GM20000 (cell line): ENCODE data around the gene MOB2.

Experiments
- DNase-seq: peaks from one replicate; pipeline ENCODE4 v3.0.0; 2012; ENCODE audit warnings: low spot score
- CTCF ChIP-seq: IDR thresholded peaks from 2 replicates; pipeline ENCODE4 v1.5.1; 2012; ENCODE audit warnings: mild to moderate bottlenecking, control low read depth; ENCODE audit errors: extremely low read depth, missing control alignments

Gene MOB2

DNA sequence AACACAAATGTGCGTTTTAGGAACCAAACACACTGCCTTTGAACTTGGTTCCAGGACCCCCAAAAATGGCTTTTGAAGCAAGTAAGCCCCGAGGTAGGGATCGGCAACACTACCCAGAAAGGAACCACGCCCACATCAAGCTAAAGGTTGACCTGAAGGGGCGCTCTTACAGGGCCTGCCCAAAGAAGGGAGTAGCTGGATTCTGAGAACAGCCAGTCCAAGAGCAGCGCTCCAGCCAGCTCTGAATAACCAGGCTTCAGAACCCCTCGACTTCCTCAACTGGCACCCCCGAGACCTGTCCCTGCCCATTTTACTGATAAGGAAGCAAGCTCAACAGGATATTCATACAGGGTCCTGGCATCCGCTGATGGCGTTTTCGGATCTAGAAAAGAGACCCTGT lies 18.9 kb upstream of the MOB2 start:
- TF ChIP-seq CTCF, result no peak
- DNase-seq, result no peak

GRCh38 chr11:1504581-1505290 lies 18.2 kb upstream of the MOB2 start:
- DNase-seq, result no peak
- no peak for TF ChIP-seq CTCF

- no peak for TF ChIP-seq CTCF
- no peak for DNase-seq
Observed at GRCh38 chr11:1504138-1504537, 17.6 kb upstream of the MOB2 start.

- DNase-seq, result no peak
- no peak for TF ChIP-seq CTCF
Observed at GRCh38 chr11:1503708-1504104, 17.1 kb upstream of the MOB2 start.

DNA sequence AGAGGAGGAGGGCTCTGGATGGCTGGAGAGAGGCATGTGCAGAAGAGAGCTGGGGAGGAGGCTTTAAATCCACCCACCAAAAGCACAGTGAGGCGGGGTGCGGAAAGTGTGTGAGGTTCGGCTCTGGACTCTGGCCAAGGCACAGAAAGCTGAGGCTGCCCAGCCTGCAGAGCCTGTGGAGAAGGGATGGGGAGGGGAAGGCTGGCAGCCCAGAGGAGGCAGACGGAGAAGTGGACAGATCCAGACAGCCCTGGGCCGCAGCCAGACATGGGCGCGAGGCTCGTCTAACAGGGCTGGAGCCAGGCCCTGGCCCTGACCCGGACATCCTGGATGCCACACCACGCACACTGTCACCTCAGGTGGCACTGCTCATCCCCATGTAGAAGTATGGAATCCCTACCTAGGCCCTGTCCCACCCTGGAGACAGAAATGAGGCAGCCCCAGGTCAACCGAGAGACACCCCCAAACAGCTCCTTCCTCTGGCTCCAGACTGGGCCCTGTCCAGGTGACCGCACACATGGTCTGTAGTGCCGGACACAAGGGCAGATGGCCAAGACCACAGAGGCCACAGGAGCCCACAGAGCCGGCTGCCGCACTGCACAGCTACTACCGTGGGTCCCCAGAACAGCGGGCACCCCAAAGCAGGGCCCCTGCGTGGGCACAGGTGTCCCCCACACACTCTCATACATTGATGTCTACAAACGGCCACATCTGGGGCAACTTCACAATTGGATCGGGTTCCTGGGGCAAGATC lies 16.6 kb upstream of the MOB2 start:
- TF ChIP-seq CTCF, result no peak
- DNase-seq, result no peak

DNA sequence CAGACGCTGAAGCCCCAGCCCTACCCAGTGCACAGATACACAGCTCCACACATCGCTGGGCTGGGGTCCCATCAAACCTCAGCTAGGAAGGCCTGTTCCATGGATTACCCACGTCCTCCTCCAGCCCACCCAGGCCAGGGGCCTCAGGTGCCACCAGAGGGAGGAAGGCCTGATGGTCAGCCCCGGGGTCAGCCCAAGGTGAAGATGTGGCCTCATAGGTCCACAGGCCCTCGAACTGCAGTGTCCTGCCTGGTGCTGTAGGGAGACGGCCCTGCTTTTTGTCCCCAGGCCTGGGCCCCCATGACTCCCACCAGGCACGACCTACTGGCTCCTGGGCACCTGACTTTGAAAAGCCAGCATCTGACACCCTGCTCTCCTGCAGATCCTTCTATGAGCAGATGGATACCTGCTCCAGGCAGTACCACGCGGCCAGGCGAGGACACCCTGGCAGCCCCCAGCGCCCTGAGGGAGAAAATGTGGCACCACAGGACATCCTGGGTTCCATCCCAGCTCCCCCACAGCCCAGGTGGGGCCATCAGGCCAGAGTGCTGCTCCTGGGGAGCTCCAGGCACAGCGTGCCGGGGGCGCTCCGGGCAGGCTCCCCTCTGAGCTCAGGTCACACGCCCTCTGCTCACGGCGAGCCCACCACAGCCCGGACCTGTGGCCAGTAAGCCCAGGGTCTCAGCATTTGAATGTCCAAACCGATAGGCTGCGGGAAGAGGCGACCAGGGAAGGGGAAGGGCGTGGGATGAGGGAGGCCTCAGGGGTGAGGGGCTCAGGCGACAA lies 15.8 kb upstream of the MOB2 start:
- no peak for TF ChIP-seq CTCF

More for the DNA sequence above, 15.8 kb upstream of the MOB2 start:
- DNase-seq, result no peak
